GM12873 (cell line): Measurements from ENCODE around the gene KLHDC4.

Source experiments
- TF ChIP-seq, protein P1 (sequence below): IDR thresholded peaks from 2 replicates; pipeline ENCODE4 v1.5.1; 2012; ENCODE audit warnings: low read depth, mild to moderate bottlenecking, moderate library complexity, low read length, control low read depth; ENCODE audit not compliant: insufficient read depth; ENCODE audit errors: missing control alignments

KLHDC4 gene

GRCh38 chr16:87667443-87667842, 98.3 kb downstream of the KLHDC4 start:
- TF ChIP-seq, protein P1, sequence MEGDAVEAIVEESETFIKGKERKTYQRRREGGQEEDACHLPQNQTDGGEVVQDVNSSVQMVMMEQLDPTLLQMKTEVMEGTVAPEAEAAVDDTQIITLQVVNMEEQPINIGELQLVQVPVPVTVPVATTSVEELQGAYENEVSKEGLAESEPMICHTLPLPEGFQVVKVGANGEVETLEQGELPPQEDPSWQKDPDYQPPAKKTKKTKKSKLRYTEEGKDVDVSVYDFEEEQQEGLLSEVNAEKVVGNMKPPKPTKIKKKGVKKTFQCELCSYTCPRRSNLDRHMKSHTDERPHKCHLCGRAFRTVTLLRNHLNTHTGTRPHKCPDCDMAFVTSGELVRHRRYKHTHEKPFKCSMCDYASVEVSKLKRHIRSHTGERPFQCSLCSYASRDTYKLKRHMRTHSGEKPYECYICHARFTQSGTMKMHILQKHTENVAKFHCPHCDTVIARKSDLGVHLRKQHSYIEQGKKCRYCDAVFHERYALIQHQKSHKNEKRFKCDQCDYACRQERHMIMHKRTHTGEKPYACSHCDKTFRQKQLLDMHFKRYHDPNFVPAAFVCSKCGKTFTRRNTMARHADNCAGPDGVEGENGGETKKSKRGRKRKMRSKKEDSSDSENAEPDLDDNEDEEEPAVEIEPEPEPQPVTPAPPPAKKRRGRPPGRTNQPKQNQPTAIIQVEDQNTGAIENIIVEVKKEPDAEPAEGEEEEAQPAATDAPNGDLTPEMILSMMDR, result no peak

GRCh38 chr16:87666919-87667318, 98.9 kb downstream of the KLHDC4 start:
- TF ChIP-seq, protein P1, result no peak

DNA sequence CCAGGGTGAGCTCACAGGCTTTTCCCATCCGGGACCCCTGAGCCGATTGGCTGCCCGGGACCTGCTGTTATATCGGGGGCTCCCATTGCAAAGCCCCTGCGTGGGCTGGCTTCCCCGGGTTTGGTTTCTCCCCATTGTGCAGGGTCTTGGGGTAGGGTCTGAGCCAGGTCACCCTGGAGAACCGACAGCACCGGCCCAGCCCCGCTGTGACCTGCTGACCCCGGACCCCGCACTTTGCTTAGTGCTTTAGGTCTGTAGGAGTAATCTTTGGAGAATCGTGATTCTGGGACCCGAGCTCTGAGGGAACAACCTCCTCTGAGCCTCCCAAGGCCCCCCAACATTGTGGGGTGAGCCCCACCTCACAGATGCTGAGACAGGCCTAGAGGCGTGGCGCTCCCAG, 100.6 kb downstream of the KLHDC4 start:
- TF ChIP-seq, protein P1, result no peak

- TF ChIP-seq, protein P1, result no peak
Observed at GRCh38 chr16:87664792-87665191, 101.0 kb downstream of the KLHDC4 start.

- TF ChIP-seq, protein P1, result no peak
Observed at GRCh38 chr16:87662254-87663204, 103.3 kb downstream of the KLHDC4 start.

- TF ChIP-seq, protein P1, result peak; percentile 20
Observed at GRCh38 chr16:87661561-87661960, 104.2 kb downstream of the KLHDC4 start.

GRCh38 chr16:87658564-87659225, 107.1 kb downstream of the KLHDC4 start:
- TF ChIP-seq, protein P1, result no peak
